WTC11 (cell line): ENCODE results near the gene LRP1.

ENCODE experiments used
- CREB1 ChIP-seq: sonication (generic); formaldehyde crosslinking; IDR thresholded peaks from 2 replicates; pipeline ENCODE4 v1.8.0; 2023; ENCODE audit warnings: mild to moderate bottlenecking, missing genetic modification reagents
- IRF2 ChIP-seq: sonication (generic); formaldehyde crosslinking; IDR thresholded peaks from 2 replicates; pipeline ENCODE4 v1.8.0; 2022; ENCODE audit warnings: low read depth, missing genetic modification reagents, borderline replicate concordance
- JUN ChIP-seq: sonication (generic); formaldehyde crosslinking; IDR thresholded peaks from 2 replicates; pipeline ENCODE4 v1.8.0; 2023; ENCODE audit warnings: mild to moderate bottlenecking, missing genetic modification reagents
- NFYB ChIP-seq: sonication (generic); formaldehyde crosslinking; conservative IDR thresholded peaks from 2 replicates; pipeline ENCODE4 v1.8.0; 2022; ENCODE audit warnings: low read depth, missing genetic modification reagents
- NR2C2 ChIP-seq: sonication (generic); formaldehyde crosslinking; IDR thresholded peaks from 2 replicates; pipeline ENCODE4 v1.8.0; 2022; ENCODE audit warnings: mild to moderate bottlenecking, missing genetic modification reagents
- SMAD3 ChIP-seq: sonication (generic); formaldehyde crosslinking; IDR thresholded peaks from 2 replicates; pipeline ENCODE4 v1.8.0; 2022; ENCODE audit warnings: missing genetic modification reagents, mild to moderate bottlenecking, borderline replicate concordance
- ZNF317 ChIP-seq: sonication (generic); formaldehyde crosslinking; IDR thresholded peaks from 2 replicates; pipeline ENCODE4 v1.8.1; 2023; ENCODE audit warnings: low read depth, mild to moderate bottlenecking, moderate library complexity, missing genetic modification reagents, borderline replicate concordance
- TF ChIP-seq, protein P1 (sequence below): fragments of 200-600 bp; IDR thresholded peaks from 2 replicates; pipeline ENCODE4 v1.8.0; 2022; ENCODE audit warnings: antibody characterized with exemption
- TF ChIP-seq, protein P2 (sequence below): sonication (generic); formaldehyde crosslinking; IDR thresholded peaks from 2 replicates; pipeline ENCODE4 v1.8.1; 2022; ENCODE audit warnings: mild to moderate bottlenecking, moderate library complexity, missing genetic modification reagents
- TF ChIP-seq, protein P3 (sequence below): sonication (generic); formaldehyde crosslinking; IDR thresholded peaks from 2 replicates; pipeline ENCODE4 v1.8.1; 2023; ENCODE audit warnings: mild to moderate bottlenecking, missing genetic modification reagents, moderate library complexity
- TF ChIP-seq, protein P4 (sequence below): sonication (generic); formaldehyde crosslinking; IDR thresholded peaks from 2 replicates; pipeline ENCODE4 v1.8.0; 2022; ENCODE audit warnings: mild to moderate bottlenecking, missing genetic modification reagents

DNA sequence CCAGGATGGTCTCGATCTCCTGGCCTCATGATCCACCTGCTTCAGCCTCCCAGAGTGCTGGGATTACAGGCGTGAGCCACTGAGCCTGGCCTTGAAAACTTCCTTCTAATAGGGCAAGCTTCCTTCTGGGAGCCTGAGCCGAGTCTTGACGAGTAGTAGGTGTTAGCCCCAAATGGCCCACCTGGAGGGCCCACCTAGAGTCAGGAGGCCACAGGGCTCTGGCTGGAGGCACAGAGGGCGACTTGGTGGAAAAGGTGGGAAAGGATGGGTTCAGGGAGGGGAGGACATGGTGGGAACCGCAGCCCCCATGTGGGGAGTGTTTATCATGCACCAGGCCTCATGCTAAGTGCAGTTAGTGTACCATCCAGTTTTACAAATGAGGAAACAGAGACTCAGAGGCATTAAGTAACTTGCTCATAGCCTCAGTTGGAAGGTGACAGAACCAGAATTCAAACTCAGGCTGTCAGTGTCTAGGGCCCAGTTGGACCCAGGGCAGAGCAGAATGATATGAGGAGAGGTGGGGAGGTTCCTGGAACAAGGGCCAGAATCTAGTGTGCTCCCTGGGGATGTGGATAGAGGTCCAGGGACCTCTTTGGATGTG lies 22.2 kb downstream of the LRP1 start:
- TF ChIP-seq, protein P1, sequence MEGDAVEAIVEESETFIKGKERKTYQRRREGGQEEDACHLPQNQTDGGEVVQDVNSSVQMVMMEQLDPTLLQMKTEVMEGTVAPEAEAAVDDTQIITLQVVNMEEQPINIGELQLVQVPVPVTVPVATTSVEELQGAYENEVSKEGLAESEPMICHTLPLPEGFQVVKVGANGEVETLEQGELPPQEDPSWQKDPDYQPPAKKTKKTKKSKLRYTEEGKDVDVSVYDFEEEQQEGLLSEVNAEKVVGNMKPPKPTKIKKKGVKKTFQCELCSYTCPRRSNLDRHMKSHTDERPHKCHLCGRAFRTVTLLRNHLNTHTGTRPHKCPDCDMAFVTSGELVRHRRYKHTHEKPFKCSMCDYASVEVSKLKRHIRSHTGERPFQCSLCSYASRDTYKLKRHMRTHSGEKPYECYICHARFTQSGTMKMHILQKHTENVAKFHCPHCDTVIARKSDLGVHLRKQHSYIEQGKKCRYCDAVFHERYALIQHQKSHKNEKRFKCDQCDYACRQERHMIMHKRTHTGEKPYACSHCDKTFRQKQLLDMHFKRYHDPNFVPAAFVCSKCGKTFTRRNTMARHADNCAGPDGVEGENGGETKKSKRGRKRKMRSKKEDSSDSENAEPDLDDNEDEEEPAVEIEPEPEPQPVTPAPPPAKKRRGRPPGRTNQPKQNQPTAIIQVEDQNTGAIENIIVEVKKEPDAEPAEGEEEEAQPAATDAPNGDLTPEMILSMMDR, result no peak
- TF ChIP-seq IRF2 (CRISPR knock-in tag) (no peak), JUN (CRISPR knock-in tag) (no peak), ZNF317 (CRISPR knock-in tag) (no peak), CREB1 (no peak), NFYB (no peak), SMAD3 (CRISPR knock-in tag) (no peak), NR2C2 (CRISPR knock-in tag) (no peak)
- TF ChIP-seq, protein P2, sequence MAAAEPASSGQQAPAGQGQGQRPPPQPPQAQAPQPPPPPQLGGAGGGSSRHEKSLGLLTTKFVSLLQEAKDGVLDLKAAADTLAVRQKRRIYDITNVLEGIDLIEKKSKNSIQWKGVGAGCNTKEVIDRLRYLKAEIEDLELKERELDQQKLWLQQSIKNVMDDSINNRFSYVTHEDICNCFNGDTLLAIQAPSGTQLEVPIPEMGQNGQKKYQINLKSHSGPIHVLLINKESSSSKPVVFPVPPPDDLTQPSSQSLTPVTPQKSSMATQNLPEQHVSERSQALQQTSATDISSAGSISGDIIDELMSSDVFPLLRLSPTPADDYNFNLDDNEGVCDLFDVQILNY (CRISPR knock-in tag), result no peak
- TF ChIP-seq, protein P3, sequence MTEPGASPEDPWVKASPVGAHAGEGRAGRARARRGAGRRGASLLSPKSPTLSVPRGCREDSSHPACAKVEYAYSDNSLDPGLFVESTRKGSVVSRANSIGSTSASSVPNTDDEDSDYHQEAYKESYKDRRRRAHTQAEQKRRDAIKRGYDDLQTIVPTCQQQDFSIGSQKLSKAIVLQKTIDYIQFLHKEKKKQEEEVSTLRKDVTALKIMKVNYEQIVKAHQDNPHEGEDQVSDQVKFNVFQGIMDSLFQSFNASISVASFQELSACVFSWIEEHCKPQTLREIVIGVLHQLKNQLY (CRISPR knock-in tag), result no peak
- TF ChIP-seq, protein P4, sequence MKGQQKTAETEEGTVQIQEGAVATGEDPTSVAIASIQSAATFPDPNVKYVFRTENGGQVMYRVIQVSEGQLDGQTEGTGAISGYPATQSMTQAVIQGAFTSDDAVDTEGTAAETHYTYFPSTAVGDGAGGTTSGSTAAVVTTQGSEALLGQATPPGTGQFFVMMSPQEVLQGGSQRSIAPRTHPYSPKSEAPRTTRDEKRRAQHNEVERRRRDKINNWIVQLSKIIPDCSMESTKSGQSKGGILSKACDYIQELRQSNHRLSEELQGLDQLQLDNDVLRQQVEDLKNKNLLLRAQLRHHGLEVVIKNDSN (CRISPR knock-in tag), result no peak
